ENCODE measurements around the gene POLR1H. TPM values are rescaled to one million over a fixed set of nuclear protein-coding genes. Genes with fewer than 3 reads are reported as not detected.

POLR1H gene
- total and polyA plus RNA-seq, 2 experiments from 2014 or later, result 28.1 to 93.6 TPM

DNA sequence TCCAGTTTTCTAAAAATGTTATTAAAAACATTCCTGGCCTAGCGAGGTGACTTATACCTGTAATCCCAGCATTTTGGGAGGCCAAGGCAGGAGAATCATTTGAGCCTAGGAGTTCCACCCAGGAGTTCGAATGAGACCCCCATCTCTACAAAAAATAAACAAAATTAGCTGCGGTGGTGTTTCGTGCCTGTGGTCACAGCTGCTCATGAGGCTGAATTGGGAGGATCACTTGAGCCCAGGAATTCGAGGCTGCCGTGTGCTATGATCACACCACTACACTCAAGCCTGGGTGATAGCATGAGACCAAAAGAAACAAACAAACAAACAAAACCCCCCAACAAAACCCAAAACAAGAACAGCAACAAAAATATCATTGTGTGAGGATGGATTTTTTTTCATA is 19.8 kb upstream of the POLR1H start:
- Histone ChIP-seq H3K4me2 (no peak overlapping the region), H3K4me3 (no peak overlapping the region), H3K79me2 (replicated peaks; ENCODE audit: insufficient read depth) (no peaks in the 10 kb centered on the region), H4K20me1 (replicated peaks; ENCODE audit: insufficient read depth) (no peaks in the 10 kb centered on the region; the same call in 1 of the 2 replicates), H3K9me2 (ENCODE audit: insufficient read depth) (no peaks in the 10 kb centered on the region), H3K27ac (ENCODE audit: low read depth) (no peak overlapping the region), H2AFZ (no peak overlapping the region), H3K36me3 (ENCODE audit: insufficient read depth) (no peaks in the 10 kb centered on the region), H3F3A (replicated peaks; ENCODE audit: low read depth) (no peaks in the 10 kb centered on the region), H3K27me3 (ENCODE audit: insufficient read depth) (no peaks in the 10 kb centered on the region), H3K4me1 (ENCODE audit: insufficient read depth) (no peaks in the 10 kb centered on the region)
- no peaks in the 10 kb centered on the region for H3K9me3 Mint-ChIP-seq
- no peak for ATAC-seq
- H3K36me3 Mint-ChIP-seq (ENCODE audit: low read depth), result no peaks in the 10 kb centered on the region
- H3K4me3 Mint-ChIP-seq, result no peak overlapping the region
- no peaks in the 10 kb centered on the region for H3K27me3 Mint-ChIP-seq (ENCODE audit: insufficient read depth, low read depth, poor library complexity)
- H3K27ac Mint-ChIP-seq, result no peak overlapping the region
- no peak for DNase-seq (ENCODE audit: low spot score)
- no peaks in the 10 kb centered on the region for H3K4me1 Mint-ChIP-seq
- no peak for TF ChIP-seq EZH2phosphoT487 (IDR thresholded peaks at IDR 0.05; ENCODE audit: unreplicated experiment)
- no peak for TF ChIP-seq ZNF331 (CRISPR knock-in tag; IDR thresholded peaks at IDR 0.05; ENCODE audit: low read depth)
- TF ChIP-seq, protein P1, sequence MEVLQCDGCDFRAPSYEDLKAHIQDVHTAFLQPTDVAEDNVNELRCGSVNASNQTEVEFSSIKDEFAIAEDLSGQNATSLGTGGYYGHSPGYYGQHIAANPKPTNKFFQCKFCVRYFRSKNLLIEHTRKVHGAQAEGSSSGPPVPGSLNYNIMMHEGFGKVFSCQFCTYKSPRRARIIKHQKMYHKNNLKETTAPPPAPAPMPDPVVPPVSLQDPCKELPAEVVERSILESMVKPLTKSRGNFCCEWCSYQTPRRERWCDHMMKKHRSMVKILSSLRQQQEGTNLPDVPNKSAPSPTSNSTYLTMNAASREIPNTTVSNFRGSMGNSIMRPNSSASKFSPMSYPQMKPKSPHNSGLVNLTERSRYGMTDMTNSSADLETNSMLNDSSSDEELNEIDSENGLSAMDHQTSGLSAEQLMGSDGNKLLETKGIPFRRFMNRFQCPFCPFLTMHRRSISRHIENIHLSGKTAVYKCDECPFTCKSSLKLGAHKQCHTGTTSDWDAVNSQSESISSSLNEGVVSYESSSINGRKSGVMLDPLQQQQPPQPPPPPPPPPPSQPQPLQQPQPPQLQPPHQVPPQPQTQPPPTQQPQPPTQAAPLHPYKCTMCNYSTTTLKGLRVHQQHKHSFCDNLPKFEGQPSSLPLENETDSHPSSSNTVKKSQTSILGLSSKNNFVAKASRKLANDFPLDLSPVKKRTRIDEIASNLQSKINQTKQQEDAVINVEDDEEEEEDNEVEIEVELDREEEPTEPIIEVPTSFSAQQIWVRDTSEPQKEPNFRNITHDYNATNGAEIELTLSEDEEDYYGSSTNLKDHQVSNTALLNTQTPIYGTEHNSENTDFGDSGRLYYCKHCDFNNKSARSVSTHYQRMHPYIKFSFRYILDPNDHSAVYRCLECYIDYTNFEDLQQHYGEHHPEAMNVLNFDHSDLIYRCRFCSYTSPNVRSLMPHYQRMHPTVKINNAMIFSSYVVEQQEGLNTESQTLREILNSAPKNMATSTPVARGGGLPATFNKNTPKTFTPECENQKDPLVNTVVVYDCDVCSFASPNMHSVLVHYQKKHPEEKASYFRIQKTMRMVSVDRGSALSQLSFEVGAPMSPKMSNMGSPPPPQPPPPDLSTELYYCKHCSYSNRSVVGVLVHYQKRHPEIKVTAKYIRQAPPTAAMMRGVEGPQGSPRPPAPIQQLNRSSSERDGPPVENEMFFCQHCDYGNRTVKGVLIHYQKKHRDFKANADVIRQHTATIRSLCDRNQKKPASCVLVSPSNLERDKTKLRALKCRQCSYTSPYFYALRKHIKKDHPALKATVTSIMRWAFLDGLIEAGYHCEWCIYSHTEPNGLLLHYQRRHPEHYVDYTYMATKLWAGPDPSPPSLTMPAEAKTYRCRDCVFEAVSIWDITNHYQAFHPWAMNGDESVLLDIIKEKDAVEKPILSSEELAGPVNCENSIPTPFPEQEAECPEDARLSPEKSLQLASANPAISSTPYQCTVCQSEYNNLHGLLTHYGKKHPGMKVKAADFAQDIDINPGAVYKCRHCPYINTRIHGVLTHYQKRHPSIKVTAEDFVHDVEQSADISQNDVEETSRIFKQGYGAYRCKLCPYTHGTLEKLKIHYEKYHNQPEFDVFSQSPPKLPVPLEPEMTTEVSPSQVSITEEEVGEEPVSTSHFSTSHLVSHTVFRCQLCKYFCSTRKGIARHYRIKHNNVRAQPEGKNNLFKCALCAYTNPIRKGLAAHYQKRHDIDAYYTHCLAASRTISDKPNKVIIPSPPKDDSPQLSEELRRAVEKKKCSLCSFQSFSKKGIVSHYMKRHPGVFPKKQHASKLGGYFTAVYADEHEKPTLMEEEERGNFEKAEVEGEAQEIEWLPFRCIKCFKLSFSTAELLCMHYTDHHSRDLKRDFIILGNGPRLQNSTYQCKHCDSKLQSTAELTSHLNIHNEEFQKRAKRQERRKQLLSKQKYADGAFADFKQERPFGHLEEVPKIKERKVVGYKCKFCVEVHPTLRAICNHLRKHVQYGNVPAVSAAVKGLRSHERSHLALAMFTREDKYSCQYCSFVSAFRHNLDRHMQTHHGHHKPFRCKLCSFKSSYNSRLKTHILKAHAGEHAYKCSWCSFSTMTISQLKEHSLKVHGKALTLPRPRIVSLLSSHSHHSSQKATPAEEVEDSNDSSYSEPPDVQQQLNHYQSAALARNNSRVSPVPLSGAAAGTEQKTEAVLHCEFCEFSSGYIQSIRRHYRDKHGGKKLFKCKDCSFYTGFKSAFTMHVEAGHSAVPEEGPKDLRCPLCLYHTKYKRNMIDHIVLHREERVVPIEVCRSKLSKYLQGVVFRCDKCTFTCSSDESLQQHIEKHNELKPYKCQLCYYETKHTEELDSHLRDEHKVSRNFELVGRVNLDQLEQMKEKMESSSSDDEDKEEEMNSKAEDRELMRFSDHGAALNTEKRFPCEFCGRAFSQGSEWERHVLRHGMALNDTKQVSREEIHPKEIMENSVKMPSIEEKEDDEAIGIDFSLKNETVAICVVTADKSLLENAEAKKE (CRISPR knock-in tag; IDR thresholded peaks at IDR 0.05), result no peak
- no peak for TF ChIP-seq EZH2 (IDR thresholded peaks at IDR 0.05; ENCODE audit: low read depth, unreplicated experiment)
- TF ChIP-seq CREB1 (CRISPR knock-in tag; IDR thresholded peaks at IDR 0.05; ENCODE audit: low read depth), result no peak
- TF ChIP-seq, protein P2, sequence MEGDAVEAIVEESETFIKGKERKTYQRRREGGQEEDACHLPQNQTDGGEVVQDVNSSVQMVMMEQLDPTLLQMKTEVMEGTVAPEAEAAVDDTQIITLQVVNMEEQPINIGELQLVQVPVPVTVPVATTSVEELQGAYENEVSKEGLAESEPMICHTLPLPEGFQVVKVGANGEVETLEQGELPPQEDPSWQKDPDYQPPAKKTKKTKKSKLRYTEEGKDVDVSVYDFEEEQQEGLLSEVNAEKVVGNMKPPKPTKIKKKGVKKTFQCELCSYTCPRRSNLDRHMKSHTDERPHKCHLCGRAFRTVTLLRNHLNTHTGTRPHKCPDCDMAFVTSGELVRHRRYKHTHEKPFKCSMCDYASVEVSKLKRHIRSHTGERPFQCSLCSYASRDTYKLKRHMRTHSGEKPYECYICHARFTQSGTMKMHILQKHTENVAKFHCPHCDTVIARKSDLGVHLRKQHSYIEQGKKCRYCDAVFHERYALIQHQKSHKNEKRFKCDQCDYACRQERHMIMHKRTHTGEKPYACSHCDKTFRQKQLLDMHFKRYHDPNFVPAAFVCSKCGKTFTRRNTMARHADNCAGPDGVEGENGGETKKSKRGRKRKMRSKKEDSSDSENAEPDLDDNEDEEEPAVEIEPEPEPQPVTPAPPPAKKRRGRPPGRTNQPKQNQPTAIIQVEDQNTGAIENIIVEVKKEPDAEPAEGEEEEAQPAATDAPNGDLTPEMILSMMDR (conservative IDR thresholded peaks at IDR 0.05; ENCODE audit: low read depth in 2 of 2), result no peak
- TF ChIP-seq ZNF114 (CRISPR knock-in tag; IDR thresholded peaks at IDR 0.05), result no peak
- TF ChIP-seq, protein P3, sequence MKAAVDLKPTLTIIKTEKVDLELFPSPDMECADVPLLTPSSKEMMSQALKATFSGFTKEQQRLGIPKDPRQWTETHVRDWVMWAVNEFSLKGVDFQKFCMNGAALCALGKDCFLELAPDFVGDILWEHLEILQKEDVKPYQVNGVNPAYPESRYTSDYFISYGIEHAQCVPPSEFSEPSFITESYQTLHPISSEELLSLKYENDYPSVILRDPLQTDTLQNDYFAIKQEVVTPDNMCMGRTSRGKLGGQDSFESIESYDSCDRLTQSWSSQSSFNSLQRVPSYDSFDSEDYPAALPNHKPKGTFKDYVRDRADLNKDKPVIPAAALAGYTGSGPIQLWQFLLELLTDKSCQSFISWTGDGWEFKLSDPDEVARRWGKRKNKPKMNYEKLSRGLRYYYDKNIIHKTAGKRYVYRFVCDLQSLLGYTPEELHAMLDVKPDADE (IDR thresholded peaks at IDR 0.05), result no peak

All from GM23338 (cell line).